Neuron (in vitro differentiated cells): ENCODE measurements around the gene NPY4R2.
"Not testable (repeated sequence)": the region's sequence is repeated elsewhere in the genome, so short reads cannot be mapped to it uniquely, and the experiment has no call there.

Source experiments
- H2AFZ ChIP-seq: one replicate; pipeline ENCODE4 v1.6.1; 2013; ENCODE audit warnings: low read depth, mild to moderate bottlenecking, inconsistent platforms, low read length, moderate library complexity
- H3K27me3 ChIP-seq: one replicate; pipeline ENCODE4 v1.6.1; 2013; ENCODE audit warnings: low read length; ENCODE audit not compliant: insufficient read depth
- H3K36me3 ChIP-seq: one replicate; pipeline ENCODE4 v1.6.1; 2013; ENCODE audit warnings: low read length; ENCODE audit not compliant: insufficient read depth
- H3K4me1 ChIP-seq: one replicate; pipeline ENCODE4 v1.6.1; 2013; ENCODE audit warnings: low read length; ENCODE audit not compliant: insufficient read depth
- H3K4me3 ChIP-seq: 2 replicates; pipeline ENCODE4 v1.5.1; 2013; ENCODE audit warnings: mild to moderate bottlenecking, low read length, moderate library complexity
- H3K9me3 ChIP-seq: one replicate; pipeline ENCODE4 v1.6.1; 2013; ENCODE audit warnings: low read length

Gene NPY4R2

GRCh38 chr10:47914052-47914451 is 4.4 kb upstream of the NPY4R2 start:
- not testable (repeated sequence) for H3K27me3 ChIP-seq, H3K4me3 ChIP-seq, H3K4me1 ChIP-seq

DNA sequence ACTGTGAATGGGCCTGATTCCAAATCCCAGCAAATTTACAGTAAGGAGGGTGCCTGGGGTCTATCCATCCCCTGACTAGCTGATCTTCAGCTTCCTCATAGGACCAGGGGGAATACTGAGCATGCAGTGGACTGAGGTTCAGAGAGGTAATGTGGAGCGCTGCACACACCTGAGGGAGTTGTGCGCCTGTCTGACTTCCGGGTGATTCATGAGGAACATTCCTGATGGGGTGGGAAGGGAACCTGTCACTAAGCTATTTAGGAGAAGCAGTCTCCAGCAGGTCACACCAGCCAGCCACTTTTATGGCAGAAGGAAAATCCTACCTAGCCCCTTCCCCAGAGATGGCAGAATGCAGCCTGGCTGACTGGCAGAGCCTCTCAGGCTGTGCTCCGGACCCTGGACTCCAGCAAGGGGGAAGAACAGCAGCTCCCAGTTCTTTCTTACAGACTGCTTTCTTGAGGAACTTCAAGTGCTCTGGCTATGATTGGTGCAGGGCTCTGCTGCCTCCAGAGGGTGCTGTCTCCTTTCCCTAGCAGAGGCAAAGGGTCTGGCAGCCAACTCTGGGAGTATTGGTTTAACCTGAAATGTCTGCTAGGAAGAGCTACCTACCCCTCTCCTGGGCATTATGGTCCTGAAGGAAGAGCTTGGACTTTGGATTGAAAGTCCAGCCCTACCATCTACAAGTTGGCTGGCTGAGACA is 2.5 kb upstream of the NPY4R2 start:
- H3K4me1 ChIP-seq, H3K36me3 ChIP-seq, H3K4me3 ChIP-seq, H3K27me3 ChIP-seq, H3K9me3 ChIP-seq, H2AFZ ChIP-seq: not testable (repeated sequence)

More at GRCh38 chr10:47914052-47914451, 4.4 kb upstream of the NPY4R2 start:
- H2AFZ ChIP-seq, H3K9me3 ChIP-seq, H3K36me3 ChIP-seq: not testable (repeated sequence)

DNA sequence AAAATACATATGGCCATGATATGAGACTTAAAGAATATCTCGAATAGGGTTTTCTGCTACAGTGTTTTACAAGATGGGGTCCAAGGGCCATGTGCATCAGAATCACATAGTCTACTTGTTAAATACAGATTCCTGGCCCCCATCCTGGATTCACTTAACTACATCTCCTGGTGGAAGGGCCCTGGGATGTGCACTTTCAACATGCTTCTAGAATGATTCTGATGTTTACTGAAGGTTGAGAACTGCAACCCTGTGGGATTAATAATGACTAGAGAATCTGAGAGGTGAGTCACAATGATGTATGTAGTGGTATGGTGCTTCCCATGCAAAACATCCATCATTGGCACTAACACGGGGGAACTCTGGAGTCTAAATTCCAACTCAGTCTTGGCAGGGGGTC is 2.1 kb downstream of the NPY4R2 start:
- not testable (repeated sequence) for H3K4me1 ChIP-seq, H3K9me3 ChIP-seq, H2AFZ ChIP-seq, H3K36me3 ChIP-seq, H3K27me3 ChIP-seq, H3K4me3 ChIP-seq

DNA sequence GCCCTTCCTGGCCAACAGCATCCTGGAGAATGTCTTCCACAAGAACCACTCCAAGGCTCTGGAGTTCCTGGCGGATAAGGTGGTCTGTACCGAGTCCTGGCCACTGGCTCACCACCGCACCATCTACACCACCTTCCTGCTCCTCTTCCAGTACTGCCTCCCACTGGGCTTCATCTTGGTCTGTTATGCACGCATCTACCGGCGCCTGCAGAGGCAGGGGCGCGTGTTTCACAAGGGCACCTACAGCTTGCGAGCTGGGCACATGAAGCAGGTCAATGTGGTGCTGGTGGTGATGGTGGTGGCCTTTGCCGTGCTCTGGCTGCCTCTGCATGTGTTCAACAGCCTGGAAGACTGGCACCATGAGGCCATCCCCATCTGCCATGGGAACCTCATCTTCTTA is 4.0 kb downstream of the NPY4R2 start:
- not testable (repeated sequence) for H3K4me3 ChIP-seq, H3K4me1 ChIP-seq, H3K36me3 ChIP-seq, H3K9me3 ChIP-seq, H2AFZ ChIP-seq, H3K27me3 ChIP-seq

DNA sequence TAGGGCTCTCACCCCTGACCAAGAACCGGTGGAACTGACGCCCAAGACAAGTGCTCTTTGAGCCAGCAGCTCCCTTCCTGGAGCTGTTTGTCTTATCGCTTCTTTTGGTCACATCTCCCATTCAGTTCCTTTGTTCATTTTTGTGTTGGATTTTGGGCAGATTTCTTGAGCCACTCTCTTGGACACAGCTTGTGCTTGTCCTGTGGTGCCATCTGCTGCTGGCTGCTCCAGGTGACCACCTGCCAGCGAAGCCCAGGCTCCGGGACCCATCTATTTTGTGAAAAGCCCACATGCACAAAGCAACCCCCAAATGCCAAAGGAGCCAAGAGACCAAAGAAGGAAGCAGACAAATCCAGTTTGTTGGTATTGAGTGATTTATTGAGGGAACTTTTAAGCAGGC is 6.2 kb downstream of the NPY4R2 start:
- H3K4me1 ChIP-seq, H3K9me3 ChIP-seq, H3K36me3 ChIP-seq, H2AFZ ChIP-seq, H3K27me3 ChIP-seq, H3K4me3 ChIP-seq: not testable (repeated sequence)

GRCh38 chr10:47927147-47927916 is 8.9 kb downstream of the NPY4R2 start:
- not testable (repeated sequence) for H3K4me3 ChIP-seq, H3K9me3 ChIP-seq

DNA sequence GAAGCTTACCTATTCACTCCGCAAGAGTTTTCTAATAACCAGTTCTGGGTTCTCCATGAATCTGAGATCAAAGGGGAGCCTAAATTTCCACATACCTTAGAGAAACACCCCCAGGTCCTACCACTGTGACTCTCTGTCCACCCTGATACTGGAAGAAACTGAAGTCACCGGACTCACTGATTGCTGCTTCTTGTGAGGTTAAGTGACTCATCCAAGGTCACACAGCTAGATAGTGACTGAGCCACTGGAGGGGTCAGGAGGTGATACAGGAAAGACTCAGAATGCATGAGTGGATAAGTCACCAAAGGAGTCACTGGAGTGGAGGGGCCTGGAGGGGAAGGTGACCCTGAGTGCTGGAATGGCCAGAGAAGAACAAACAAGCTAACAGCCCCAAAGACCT is 9.8 kb downstream of the NPY4R2 start:
- not testable (repeated sequence) for H3K27me3 ChIP-seq, H3K4me3 ChIP-seq, H2AFZ ChIP-seq, H3K36me3 ChIP-seq, H3K4me1 ChIP-seq, H3K9me3 ChIP-seq

More at GRCh38 chr10:47927147-47927916, 8.9 kb downstream of the NPY4R2 start:
- H2AFZ ChIP-seq, H3K27me3 ChIP-seq, H3K4me1 ChIP-seq, H3K36me3 ChIP-seq: not testable (repeated sequence)

- not testable (repeated sequence) for H3K27me3 ChIP-seq, H3K4me3 ChIP-seq, H3K4me1 ChIP-seq, H3K9me3 ChIP-seq, H2AFZ ChIP-seq, H3K36me3 ChIP-seq
Observed at GRCh38 chr10:47932824-47933223, 14.4 kb downstream of the NPY4R2 start.

GRCh38 chr10:47933462-47933861 is 15.0 kb downstream of the NPY4R2 start:
- H3K4me1 ChIP-seq, H3K27me3 ChIP-seq, H2AFZ ChIP-seq, H3K36me3 ChIP-seq, H3K4me3 ChIP-seq, H3K9me3 ChIP-seq: not testable (repeated sequence)

DNA sequence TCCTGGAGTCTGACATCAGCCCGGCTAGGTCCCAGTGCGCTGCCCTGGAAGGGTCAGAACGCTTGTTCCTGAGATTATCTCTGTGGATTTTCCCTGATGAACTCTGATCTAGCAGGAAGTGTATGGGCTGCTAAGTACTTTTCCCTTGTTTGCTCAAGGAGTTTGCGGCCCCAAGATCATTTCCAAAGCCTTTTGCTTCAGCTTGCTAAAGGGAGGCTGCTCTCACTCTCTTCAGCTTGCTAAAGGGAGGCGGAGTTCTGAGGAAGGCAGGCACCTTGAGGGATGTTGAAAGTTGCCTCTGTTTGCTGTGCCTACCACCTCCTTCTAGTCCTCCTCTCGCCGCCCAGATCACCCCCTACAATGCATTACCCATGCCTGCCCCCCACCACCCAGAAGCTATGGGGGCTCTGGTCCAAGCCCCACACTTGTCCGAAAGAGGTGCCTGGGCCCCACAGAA is 18.3 kb downstream of the NPY4R2 start:
- not testable (repeated sequence) for H3K4me3 ChIP-seq, H3K4me1 ChIP-seq, H3K9me3 ChIP-seq, H3K27me3 ChIP-seq, H2AFZ ChIP-seq, H3K36me3 ChIP-seq

DNA sequence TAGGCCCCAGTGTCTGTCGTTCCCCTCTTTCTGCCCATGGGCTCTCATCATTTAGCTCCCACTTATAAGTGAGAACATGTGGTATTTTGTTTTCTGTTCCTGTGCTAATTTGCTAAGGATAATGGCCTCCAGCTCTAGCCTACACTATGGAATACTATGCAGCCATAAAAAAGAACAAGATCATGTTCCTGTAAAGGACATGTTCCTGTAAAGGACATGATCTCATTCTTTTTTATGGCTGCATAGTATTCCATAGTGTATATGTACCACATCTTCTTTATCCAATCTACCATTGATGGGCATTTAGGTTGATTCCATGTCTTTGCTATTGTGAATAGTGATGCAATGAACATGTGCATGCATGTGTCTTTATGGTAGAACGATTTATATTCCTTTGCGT is 19.2 kb downstream of the NPY4R2 start:
- not testable (repeated sequence) for H2AFZ ChIP-seq, H3K4me1 ChIP-seq, H3K4me3 ChIP-seq, H3K9me3 ChIP-seq, H3K27me3 ChIP-seq, H3K36me3 ChIP-seq

DNA sequence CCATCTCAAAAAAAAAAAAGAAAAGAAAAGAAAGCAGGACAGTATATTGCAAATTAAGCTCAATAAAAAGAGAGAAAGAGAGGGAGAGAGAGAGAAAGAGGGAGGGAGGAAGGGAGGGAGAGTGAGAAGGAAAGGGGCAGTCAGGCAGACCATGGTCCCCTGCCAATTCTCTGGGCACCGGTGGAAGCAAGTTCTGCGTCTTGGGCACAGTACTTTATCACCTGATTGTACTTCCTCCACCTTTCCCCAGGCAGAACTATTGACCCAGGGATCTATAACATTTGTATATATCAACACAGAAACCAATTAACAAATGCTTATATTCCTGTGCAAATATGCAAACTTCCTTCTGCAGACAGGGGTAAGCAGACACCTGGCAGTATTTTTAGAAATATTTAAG is 22.4 kb downstream of the NPY4R2 start:
- H3K9me3 ChIP-seq, H3K4me1 ChIP-seq, H3K36me3 ChIP-seq, H3K4me3 ChIP-seq, H2AFZ ChIP-seq, H3K27me3 ChIP-seq: not testable (repeated sequence)

GRCh38 chr10:47941379-47941778 is 22.9 kb downstream of the NPY4R2 start:
- H3K36me3 ChIP-seq, H3K9me3 ChIP-seq, H2AFZ ChIP-seq, H3K4me1 ChIP-seq, H3K27me3 ChIP-seq, H3K4me3 ChIP-seq: not testable (repeated sequence)
